Activated naive CD4-positive, alpha-beta T cell treated with anti-CD3 and anti-CD28 coated beads, Interleukin-2, amount 50 U/mL, for 72 hours (primary cell): ENCODE results near the gene GLB1L. TPM values are rescaled to one million over a fixed set of nuclear protein-coding genes. Genes with fewer than 3 reads are reported as not detected.
"Not testable (repeated sequence)": the region's sequence is repeated elsewhere in the genome, so short reads cannot be mapped to it uniquely, and the experiment has no call there.

Experiments used
- ATAC-seq, 2 donors: fragments of 150-1000 bp; cut with Tn5 transposase; 2 replicates each; pipeline ENCODE4 v1.10.0; 2021; ENCODE audit warnings: mild to moderate bottlenecking in 2 of 2, moderate library complexity in 2 of 2
- DNase-seq, 2 donors: peaks; one replicate each; pipeline ENCODE4 v3.0.0; 2021 to 2022; ENCODE audit warnings: low spot score in 2 of 2
- H3K27ac Mint-ChIP-seq, 2 donors: one replicate each; pipeline ENCODE4 v1.8.0; 2022; ENCODE audit warnings: mild to moderate bottlenecking in 2 of 2, mixed read lengths in 2 of 2
- H3K36me3 Mint-ChIP-seq, 2 donors: one replicate each; pipeline ENCODE4 v1.8.0; 2022; ENCODE audit warnings: mixed read lengths in 2 of 2
- H3K9me3 Mint-ChIP-seq, 2 donors: one replicate each; pipeline ENCODE4 v1.8.0; 2022; ENCODE audit warnings: mixed read lengths in 2 of 2
- total RNA-seq, 2 donors: library from RNA; stranded (reverse); gene quantifications; one replicate each; pipeline ENCODE4 v1.2.3, GENCODE V29; 2022

Gene GLB1L
- total RNA-seq, 2 donors from 2014 or later: 2.7 to 6.1 TPM

DNA sequence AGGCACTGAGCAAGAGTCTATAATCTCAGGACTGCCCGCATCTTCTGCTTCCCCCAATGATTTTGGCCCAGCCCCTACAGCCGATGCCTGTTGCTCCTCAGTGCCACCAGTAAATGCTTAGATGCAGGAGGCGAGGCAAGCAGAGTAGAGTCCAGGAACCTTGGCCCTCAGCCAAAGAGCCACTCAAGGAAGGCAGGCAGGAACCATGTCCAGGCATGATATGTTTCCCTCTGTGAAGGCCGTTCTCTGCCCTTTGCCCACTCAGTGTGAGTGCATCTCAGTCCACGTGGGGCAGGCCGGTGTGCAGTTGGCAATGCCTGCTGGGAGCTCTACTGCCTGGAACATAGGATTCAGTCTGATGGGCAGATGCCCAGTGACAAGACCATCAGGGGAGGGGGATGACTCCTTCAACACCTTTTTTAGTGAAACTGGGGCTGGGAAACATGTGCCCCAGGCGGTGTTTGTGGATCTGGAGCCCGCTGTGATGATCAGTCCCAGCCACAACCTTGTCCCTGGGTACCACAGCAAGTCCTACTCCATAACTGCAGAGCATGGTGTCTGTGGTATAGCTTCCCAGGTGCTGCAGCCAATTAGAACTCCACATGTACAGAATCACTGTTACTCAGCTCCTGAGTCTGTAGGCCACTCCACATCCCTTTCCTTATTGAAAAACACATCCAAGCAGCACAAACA lies 24.3 kb upstream of the GLB1L start:
- Mint-ChIP-seq H3K36me3 (no peaks in the 10 kb centered on the region), H3K27ac (no peak overlapping the region), H3K9me3 (no peaks in the 10 kb centered on the region)
- no peak for DNase-seq
- ATAC-seq: no peak

GRCh38 chr2:219268294-219268693 lies 23.1 kb upstream of the GLB1L start:
- H3K27ac Mint-ChIP-seq: no peak overlapping the region
- no peak for ATAC-seq
- no peaks in the 10 kb centered on the region for H3K36me3 Mint-ChIP-seq
- DNase-seq: no peak
- no peaks in the 10 kb centered on the region for H3K9me3 Mint-ChIP-seq

- Mint-ChIP-seq H3K9me3 (no peaks in the 10 kb centered on the region), H3K36me3 (no peaks in the 10 kb centered on the region), H3K27ac (no peak overlapping the region)
- ATAC-seq: no peak
- no peak for DNase-seq
Measured at GRCh38 chr2:219266886-219267285, 21.6 kb upstream of the GLB1L start.

- no peaks in the 10 kb centered on the region for H3K9me3 Mint-ChIP-seq
- no peak for ATAC-seq
- no peak for DNase-seq
- no peak overlapping the region for H3K27ac Mint-ChIP-seq
- H3K36me3 Mint-ChIP-seq: no peaks in the 10 kb centered on the region
Measured at GRCh38 chr2:219266232-219266631, 21.0 kb upstream of the GLB1L start.

GRCh38 chr2:219261024-219261855 lies 16.0 kb upstream of the GLB1L start:
- no peak overlapping the region for H3K27ac Mint-ChIP-seq

GRCh38 chr2:219258942-219259341 lies 13.7 kb upstream of the GLB1L start:
- not testable (repeated sequence) for H3K9me3 Mint-ChIP-seq, DNase-seq, H3K36me3 Mint-ChIP-seq, ATAC-seq, H3K27ac Mint-ChIP-seq

More at GRCh38 chr2:219261024-219261855, 16.0 kb upstream of the GLB1L start:
- Mint-ChIP-seq H3K9me3 (no peaks in the 10 kb centered on the region), H3K36me3 (no peaks in the 10 kb centered on the region)
- DNase-seq: no peak
- ATAC-seq: no peak

- ATAC-seq (peak; percentile 54 to 60), DNase-seq (peak; percentile 31 to 69)
- Mint-ChIP-seq H3K36me3 (peaks cover 39% of the 10 kb centered on the region in 2 donors), H3K27ac (peak overlapping the region; percentile 87 to 91), H3K9me3 (no peaks in the 10 kb centered on the region)
Measured at GRCh38 chr2:219254590-219255201, 9.5 kb upstream of the GLB1L start.

DNA sequence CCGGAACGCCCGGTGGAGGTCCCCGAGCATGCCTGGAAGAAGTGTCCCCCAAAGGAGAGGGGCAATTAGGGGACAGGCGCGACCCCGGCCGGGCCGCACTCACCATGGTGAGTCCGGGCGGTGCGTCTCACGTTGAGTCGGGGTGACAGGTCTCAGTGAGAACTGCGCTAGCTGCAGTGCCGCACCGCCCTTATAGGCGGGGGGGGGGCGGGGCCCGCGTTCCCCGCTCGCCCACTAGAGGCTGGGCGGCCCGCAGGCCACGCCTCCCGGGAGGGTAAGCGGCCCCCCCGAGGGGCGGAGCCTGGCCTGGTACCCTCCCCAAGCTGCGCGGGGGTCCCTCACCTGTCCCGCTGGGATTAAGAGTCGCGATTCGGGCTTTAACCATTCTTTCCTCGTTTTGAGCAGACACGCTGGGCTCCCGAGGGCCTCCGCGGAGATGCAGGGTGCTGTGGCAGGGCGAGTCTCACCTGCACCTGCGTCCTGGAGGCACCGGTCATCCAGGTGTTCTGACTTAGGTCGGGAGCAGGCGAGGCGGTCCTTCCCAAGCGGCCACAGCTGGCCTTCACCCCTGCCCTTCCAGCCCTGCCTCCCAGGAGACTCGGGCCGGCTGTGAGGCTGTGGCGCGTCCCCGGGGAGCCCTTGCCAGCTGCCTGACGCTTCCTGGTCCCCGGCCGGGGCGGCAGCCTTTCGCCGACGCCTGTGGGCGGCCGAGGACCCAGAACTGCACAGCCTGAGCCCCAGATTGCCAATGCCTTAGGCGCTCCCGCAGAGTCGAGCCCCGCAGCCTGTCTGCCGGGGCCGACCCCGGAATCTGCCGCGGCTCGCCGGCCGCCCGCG lies 8.7 kb upstream of the GLB1L start, which contains the start of gene TUBA4A:
Gene TUBA4A, minus strand, starts transcription at position 166 of the 837 bp plus-strand sequence. Its CDS starts 60 bp downstream, at position 106.
- Mint-ChIP-seq H3K36me3 (peaks cover 39 to 43% of the 10 kb centered on the region in 2 donors), H3K27ac (peak within 1 kb of the TSS; percentile 91 to 97), H3K9me3 (no peaks in the 10 kb centered on the region)
- ATAC-seq: peak; percentile 69 to 78
- DNase-seq: peak; percentile 89 to 92

DNA sequence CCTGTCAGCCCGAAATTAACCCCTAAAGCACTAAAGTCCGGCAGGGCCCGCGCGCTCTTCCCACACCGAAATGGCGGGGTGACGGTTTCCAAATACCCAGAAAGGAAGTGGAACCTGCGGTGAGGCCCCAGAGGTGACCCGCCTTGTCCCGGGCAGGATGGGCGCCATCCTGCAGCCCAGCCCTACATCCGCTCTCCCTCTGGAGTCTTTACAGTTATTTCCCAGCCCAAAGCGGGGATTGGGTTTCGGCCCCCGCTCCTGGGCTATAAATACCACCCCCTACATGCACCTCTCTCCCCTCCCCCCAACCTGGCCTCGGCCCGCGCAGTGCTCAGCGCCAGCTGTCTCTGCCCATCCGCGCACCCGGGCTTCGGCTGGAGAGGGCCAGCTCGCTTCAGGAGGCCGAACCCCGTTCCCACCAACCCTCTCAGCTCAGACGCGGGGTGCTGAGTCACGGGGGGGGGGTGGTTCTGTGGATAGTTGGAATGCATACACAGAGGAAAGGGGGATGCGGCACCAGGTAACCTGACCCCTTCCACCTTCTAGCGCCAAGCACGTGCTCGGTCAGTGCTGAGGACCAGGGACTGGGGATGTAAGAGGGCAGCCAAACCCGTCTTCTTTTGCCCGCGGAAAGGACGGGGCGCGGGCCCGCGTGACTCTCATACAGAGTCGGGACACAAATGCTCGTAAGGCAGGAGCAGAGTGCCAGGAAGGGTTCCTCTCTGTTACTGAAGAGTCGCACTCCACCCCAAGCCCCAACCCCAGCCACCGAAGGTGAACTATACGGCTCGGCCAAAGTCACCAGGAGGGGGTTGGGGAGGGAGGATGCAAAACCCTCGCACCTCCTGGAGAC lies 7.9 kb upstream of the GLB1L start, which contains the start of gene TUBA4B:
Gene TUBA4B, plus strand, starts transcription at position 344 of the 853 bp plus-strand sequence. Its CDS starts 165 bp downstream, at position 509.
- peaks cover 39 to 43% of the 10 kb centered on the region in 2 donors for H3K36me3 Mint-ChIP-seq
- H3K9me3 Mint-ChIP-seq: no peaks in the 10 kb centered on the region
- peak within 1 kb of the TSS; percentile 91 to 97 for H3K27ac Mint-ChIP-seq
- DNase-seq (peak; percentile 47 to 79), ATAC-seq (peak; percentile 30 to 40)

- H3K36me3 Mint-ChIP-seq: peaks cover 39 to 43% of the 10 kb centered on the region in 2 donors
- H3K27ac Mint-ChIP-seq: peak overlapping the region; percentile 91 to 97
Measured at GRCh38 chr2:219252570-219252899, 7.3 kb upstream of the GLB1L start.

DNA sequence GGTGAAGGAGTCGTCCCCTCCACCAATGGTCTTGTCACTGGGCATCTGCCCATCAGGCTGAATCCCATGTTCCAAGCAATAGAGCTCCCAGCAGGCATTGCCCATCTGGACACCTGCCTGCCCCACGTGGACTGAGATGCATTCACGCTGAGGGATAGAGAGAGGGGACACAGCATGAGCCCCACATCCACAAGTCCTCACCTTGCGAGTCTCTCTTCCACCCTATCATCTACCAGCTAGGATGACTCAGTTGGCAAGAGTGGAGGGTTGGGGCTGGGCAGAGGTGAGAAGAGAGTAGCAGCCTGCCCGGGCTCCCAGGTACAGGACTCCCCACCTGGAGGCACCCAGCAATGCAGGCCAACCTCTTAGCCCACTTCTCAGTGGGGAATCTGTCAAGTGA lies 6.8 kb upstream of the GLB1L start:
- H3K27ac Mint-ChIP-seq: peak overlapping the region; percentile 91 to 97
- peak in 1 of 2 donors; percentile 20 for DNase-seq
- H3K36me3 Mint-ChIP-seq: peaks cover 39 to 43% of the 10 kb centered on the region in 2 donors

More at GRCh38 chr2:219252570-219252899, 7.3 kb upstream of the GLB1L start:
- H3K9me3 Mint-ChIP-seq: no peaks in the 10 kb centered on the region
- ATAC-seq (peak in 1 of 2 donors; percentile 0), DNase-seq (no peak)

DNA sequence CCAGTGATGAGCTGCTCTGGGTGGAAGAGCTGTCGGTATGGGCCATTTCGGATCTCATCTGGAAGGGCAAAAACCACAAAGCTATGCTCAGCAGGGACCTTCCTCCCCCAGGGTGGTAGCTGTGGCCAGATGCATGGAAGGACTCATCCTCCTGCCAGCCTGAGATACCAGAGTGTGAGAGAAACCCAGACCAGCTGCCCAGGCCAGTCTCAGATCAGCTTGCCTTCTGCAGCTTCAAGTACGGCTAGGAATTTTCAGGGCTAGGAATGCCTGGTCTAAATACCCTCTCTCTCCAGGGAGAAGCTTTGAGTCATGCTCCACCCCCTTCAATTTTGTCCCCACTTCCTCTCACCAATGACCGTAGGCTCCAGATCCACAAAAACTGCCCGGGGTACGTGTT lies 6.4 kb upstream of the GLB1L start:
- no peak for DNase-seq
- Mint-ChIP-seq H3K36me3 (peaks cover 39 to 43% of the 10 kb centered on the region in 2 donors), H3K9me3 (no peaks in the 10 kb centered on the region)

More for the DNA sequence above, 6.8 kb upstream of the GLB1L start:
- no peaks in the 10 kb centered on the region for H3K9me3 Mint-ChIP-seq
- ATAC-seq: no peak

DNA sequence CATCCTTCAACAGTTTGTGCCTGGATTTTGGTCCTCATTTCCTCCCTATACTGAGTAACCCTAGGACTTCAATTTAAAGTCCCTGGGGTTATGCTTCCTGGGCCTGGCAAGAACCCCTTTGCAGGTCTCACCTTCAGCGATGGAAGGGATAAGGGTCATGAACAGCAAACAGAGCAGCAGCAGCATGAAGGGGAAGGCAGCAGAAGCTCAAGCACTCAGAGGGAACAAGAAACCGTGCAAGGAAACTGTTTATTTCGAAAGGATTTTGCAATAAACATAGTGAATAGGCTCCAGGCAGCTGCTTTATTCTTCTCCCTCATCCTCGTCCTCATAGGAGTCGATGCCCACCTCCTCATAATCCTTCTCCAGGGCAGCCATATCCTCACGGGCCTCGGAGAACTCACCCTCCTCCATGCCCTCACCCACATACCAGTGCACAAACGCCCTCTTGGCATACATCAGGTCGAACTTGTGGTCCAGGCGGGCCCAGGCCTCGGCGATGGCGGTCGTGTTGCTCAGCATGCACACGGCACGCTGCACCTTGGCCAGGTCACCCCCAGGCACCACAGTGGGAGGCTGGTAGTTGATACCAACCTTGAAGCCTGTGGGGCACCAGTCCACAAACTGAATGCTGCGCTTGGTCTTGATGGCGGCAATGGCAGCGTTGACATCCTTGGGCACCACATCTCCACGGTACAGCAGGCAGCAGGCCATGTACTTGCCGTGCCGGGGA lies 5.0 kb upstream of the GLB1L start:
- H3K9me3 Mint-ChIP-seq: no peaks in the 10 kb centered on the region
- ATAC-seq (no peak), DNase-seq (no peak)
- peak overlapping the region in 1 of 2 donors; percentile 70 for H3K27ac Mint-ChIP-seq
- peaks cover 39 to 50% of the 10 kb centered on the region in 2 donors for H3K36me3 Mint-ChIP-seq

More for the DNA sequence above, 6.4 kb upstream of the GLB1L start:
- ATAC-seq: no peak
- H3K27ac Mint-ChIP-seq: peak overlapping the region; percentile 91 to 97

DNA sequence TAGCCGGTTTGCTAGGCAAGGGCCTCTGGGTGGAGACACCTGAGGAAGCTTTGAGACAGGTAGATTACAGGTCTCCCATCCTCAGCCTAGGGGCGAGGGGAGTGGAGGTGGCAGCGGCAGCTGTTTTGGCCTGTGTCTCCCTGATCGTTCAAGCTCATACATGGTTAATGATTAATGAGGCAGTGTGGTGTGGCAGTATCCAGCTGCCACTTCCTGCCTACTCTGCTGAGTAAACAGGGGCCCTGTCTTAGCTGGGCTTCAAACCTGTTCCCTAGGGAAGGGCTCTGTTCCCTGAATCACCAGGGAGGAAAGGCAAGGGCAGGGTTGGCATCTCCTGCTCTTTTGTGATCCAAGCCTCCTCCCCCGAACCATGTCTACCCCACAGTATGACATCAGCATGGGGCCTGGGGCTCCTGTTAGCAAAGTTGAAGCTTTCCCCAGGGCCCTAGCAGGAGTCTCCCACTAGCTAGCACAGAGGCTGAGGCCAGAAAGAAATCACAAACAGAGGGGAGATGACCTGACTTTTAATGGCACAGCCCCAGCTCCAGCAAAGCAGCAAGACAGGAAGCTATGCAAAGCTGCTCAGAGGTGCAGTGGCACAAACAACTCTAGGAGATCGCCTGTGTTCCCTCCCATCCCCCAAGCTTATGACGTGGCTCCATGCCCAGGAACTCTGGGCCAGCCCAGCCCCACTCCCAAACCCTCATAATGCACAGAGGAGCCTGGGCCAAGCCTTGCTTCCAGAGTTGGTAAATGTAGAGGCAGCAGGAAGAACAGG lies 4.1 kb upstream of the GLB1L start:
- H3K36me3 Mint-ChIP-seq: peaks cover 39 to 50% of the 10 kb centered on the region in 2 donors
- DNase-seq (no peak), ATAC-seq (no peak)
- H3K9me3 Mint-ChIP-seq: no peaks in the 10 kb centered on the region
- peak overlapping the region; percentile 70 to 84 for H3K27ac Mint-ChIP-seq
